ENCODE results near the gene NUP98.

- no peak for TF ChIP-seq CTCF (conservative IDR thresholded peaks at IDR 0.05; ENCODE audit: low read length)
- no peak for TF ChIP-seq EZH2phosphoT487 (IDR thresholded peaks at IDR 0.05; ENCODE audit: borderline replicate concordance, low read depth, low read length)
These were observed 26.6 kb upstream of the NUP98 start for GRCh38 chr11:3823762-3824506.

Measured in OCI-LY7 (cell line).